Mucosa of descending colon (tissue), 3 donors: Measurements from ENCODE around the gene TNFRSF9. TPM values are rescaled to one million over a fixed set of nuclear protein-coding genes. Genes with fewer than 3 reads are reported as not detected.
"Not testable (repeated sequence)": the region's sequence is repeated elsewhere in the genome, so short reads cannot be mapped to it uniquely, and the experiment has no call there.

Experiments
- ATAC-seq: fragments of 200-7000 bp; cut with Tn5 transposase; one replicate; pipeline ENCODE4 v1.9.1; 2020; ENCODE audit warnings: mild to moderate bottlenecking, moderate library complexity
- DNase-seq, 3 donors: peaks; one replicate each; pipeline ENCODE4 v3.0.0-alpha.2; 2020
- H3K36me3 ChIP-seq: fragments of 200-600 bp; one replicate; pipeline ENCODE4 v1.8.0; 2021; ENCODE audit warnings: low read depth, mild to moderate bottlenecking
- H3K4me1 ChIP-seq: fragments of 200-600 bp; one replicate; pipeline ENCODE4 v1.8.0; 2021; ENCODE audit warnings: low read depth, mild to moderate bottlenecking
- H3K4me3 ChIP-seq: fragments of 200-600 bp; one replicate; pipeline ENCODE4 v1.8.0; 2021; ENCODE audit warnings: mild to moderate bottlenecking
- H3K9me3 ChIP-seq: fragments of 200-600 bp; one replicate; pipeline ENCODE4 v1.8.0; 2021; ENCODE audit warnings: mild to moderate bottlenecking
- CTCF ChIP-seq: fragments of 200-600 bp; IDR thresholded peaks from one replicate; pipeline ENCODE4 v1.8.0; 2022; ENCODE audit warnings: antibody characterized with exemption, mild to moderate bottlenecking
- intact Hi-C, 2 donors: fragments of 100-400 bp; cut with DNase I in 1 of 2; cut with micrococcal nuclease in 1 of 2; formaldehyde crosslinking; loops; one replicate each; pipeline versions ENCODE4 v1.11.0 to v1.11.1; 2022; cut with DNase I, micrococcal nuclease
- total RNA-seq, 3 donors: library from RNA; stranded (reverse); fragmentation: NEBNext Ultra II Directional in 2 of 3; extraction: Animal tissue kit (Norgen Biotek cat#: 25700) in 2 of 3; gene quantifications; one replicate each; pipeline versions ENCODE4 v1.2.1 to v1.2.4, GENCODE V29; 2021 to 2023
- donor health status: DM: no; HTN: no; CAD: no; lungs with moderate emphysema.
- donor health status: DM: no; HTN: no; CAD: no.
- donor health status: DM: no; HTN: yes; CAD: no.

Gene TNFRSF9
- total RNA-seq, 3 donors from 2014 or later: 0.19 to 0.51 (median 0.35) TPM

DNA sequence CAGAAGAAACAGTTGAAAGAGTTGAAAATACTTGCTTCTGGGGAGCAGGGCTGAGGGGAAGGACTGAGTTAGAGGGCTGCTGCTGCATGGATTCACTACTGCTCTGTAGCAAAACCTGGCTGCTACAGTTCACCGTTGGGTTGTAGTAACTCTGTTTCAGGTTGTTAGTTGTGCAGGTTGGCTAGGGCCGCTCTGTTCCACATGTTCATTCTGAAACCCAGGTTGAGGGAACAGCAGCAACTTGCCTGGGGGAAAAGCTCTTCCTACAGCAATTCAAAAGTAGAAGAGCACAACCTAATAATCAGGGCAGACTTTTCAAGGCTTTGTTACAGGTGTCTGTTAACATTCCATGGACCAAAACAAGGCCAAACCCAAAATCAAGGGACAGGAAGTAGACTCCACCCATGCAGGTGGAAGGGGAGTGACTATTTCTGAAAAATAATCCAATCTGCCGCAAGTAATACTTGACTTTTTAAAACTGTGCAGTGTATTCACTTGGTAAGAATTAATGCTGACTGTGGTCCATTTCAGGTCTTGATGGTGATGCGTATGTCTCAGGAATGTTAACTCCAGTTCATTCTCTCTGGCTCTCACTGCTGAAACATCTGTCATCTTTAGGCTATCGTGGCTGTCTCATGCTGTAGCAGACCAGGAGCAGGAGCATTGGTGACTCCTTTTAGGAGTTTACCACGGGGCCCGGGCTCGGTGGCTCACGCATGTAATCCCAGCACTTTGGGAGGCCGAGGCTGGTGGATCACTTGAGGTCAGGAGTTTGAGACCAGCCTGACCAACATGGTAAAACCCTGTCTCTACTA is 15.8 kb upstream of the TNFRSF9 start:
- TF ChIP-seq CTCF: no peak
- Histone ChIP-seq H3K9me3 (no peaks in the 10 kb centered on the region), H3K4me1 (no peaks in the 10 kb centered on the region), H3K4me3 (no peak overlapping the region), H3K36me3 (no peaks in the 10 kb centered on the region)
- ATAC-seq: no peak
- no peak for DNase-seq
- intact Hi-C loops: no loop called here

- H3K4me3 ChIP-seq: no peak overlapping the region
- no peaks in the 10 kb centered on the region for H3K9me3 ChIP-seq
- ATAC-seq (no peak), DNase-seq (no peak)
- TF ChIP-seq CTCF: no peak
- H3K36me3 ChIP-seq: no peaks in the 10 kb centered on the region
- H3K4me1 ChIP-seq: no peaks in the 10 kb centered on the region
- intact Hi-C loops: no loop called here
Measured at GRCh38 chr1:7954683-7955082, 14.0 kb upstream of the TNFRSF9 start.

DNA sequence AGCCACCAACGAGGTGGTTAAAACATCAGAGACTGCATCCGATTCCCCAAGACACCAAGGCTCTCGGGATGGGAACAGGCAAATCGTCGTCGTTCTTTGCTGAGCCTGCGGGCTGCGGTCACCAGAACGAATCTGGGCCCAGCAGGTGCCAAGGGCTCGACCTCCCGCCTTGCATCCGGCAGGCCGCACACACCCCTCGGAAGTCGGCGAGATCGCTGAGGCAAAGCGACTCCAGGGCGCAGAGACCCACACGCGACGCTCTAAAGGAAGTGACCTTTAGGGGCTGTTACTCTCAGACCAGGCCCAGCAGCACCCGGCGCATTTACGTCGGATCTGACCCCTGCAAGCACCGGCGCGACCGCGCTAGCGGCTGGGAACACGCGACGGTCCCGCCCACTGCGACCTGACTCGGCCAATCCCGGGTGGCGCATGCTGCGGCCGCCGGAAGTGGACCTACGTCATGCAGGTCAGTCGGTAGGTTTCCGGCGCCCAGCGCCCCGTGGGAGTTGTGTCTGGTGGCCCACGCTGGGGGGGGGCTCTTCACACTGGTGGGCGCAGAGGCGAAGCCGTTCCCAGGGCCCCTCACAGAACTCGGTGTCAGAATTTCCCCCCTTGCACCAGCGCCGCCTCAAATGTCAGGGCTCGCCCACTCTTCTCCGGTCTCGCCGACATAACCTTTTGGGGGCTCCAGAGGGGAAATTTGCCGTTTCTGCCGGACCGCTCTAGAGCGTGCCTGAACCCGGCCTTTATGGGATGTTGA is 13.4 kb upstream of the TNFRSF9 start:
- DNase-seq (peak; percentile 95 to 97 (median 96)), ATAC-seq (peak; percentile 100)
- no peaks in the 10 kb centered on the region for H3K36me3 ChIP-seq
- no peak for TF ChIP-seq CTCF
- H3K9me3 ChIP-seq: no peaks in the 10 kb centered on the region
- H3K4me3 ChIP-seq: peak overlapping the region; percentile 45
- H3K4me1 ChIP-seq: no peaks in the 10 kb centered on the region
- intact Hi-C loops: no loop called here

DNA sequence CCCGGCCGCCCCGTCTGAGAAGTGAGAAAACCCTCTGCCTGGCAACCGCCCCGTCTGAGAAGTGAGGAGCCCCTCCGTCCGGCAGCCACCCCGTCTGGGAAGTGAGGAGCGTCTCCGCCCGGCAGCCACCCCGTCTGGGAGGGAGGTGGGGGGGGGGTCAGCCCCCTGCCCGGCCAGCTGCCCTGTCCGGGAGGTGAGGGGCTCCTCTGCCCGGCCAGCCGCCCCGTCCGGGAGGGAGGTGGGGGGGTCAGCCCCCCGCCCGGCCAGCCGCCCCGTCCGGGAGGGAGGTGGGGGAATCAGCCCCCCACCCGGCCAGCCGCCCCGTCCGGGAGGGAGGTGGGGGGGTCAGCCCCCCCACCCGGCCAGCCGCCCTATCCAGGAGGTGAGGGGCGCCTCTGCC is 12.2 kb upstream of the TNFRSF9 start:
- H3K4me1 ChIP-seq, H3K9me3 ChIP-seq, intact Hi-C loops, H3K4me3 ChIP-seq, ATAC-seq, H3K36me3 ChIP-seq: not testable (repeated sequence)
- peak in 1 of 3 donors; percentile 30 for DNase-seq

DNA sequence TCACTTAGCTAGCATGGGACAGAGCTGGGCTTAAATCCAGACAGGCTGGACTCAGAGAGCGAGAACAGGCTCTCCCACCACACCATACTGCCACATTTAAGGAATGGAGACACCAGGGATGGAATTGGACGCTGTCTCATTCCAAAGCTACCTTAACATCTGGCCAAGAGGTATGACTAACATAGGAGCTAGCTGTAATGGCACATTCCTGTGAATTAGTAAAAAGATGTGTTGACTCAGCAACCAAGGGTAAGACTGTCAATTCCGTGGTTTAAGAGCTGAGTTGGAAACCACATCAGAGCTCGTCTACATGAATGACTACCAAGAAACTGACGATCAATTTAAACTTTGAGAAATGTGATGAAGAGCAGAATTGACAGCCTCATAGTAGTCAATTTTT is 8.3 kb upstream of the TNFRSF9 start:
- Histone ChIP-seq H3K4me1 (no peaks in the 10 kb centered on the region), H3K36me3 (no peaks in the 10 kb centered on the region), H3K4me3 (no peak overlapping the region), H3K9me3 (no peaks in the 10 kb centered on the region)
- ATAC-seq: peak; percentile 12
- intact Hi-C loops: no loop called here
- DNase-seq: no peak
- TF ChIP-seq CTCF: no peak

DNA sequence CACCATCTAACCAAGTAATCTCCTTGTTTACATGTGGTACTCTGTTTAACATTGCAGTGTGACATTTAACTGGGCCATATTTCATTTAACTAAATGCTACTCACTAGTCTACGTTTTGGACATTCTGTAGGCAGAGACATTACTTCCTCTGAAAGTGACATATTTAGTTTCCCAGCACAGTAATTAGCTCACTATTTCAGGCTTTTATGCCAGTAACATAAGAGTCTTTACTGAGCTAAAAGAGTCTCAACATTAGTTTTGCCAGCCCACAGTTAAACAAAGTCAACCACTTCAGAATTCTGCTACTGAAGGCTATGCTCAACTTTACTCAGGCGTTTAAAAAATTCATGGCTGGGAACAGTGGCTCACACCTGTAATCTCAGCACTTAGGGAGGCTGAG is 2.6 kb upstream of the TNFRSF9 start:
- Histone ChIP-seq H3K4me3 (no peak overlapping the region), H3K9me3 (no peaks in the 10 kb centered on the region), H3K4me1 (peaks cover 8% of the 10 kb centered on the region), H3K36me3 (no peaks in the 10 kb centered on the region)
- no peak for TF ChIP-seq CTCF
- no peak for ATAC-seq
- no peak for DNase-seq
- intact Hi-C loops: no loop called here
